Neural progenitor cell (in vitro differentiated cells): ENCODE measurements around the gene KIRREL3.
"Not testable (repeated sequence)": the region's sequence is repeated elsewhere in the genome, so short reads cannot be mapped to it uniquely, and the experiment has no call there.

Experiments
- EZH2 ChIP-seq: fragments of 200-600 bp; sonication (generic); IDR thresholded peaks from 2 replicates; pipeline ENCODE4 v1.6.1; 2017; ENCODE audit warnings: antibody characterized with exemption, mild to moderate bottlenecking, moderate library complexity
- EZH2phosphoT487 ChIP-seq: fragments of 200-600 bp; sonication (generic); IDR thresholded peaks from 2 replicates; pipeline ENCODE4 v1.6.1; 2017; ENCODE audit warnings: antibody characterized with exemption
- TF ChIP-seq, protein P1 (sequence below): fragments of 200-600 bp; sonication (generic); IDR thresholded peaks from 2 replicates; pipeline ENCODE4 v1.5.1; 2017; ENCODE audit warnings: antibody characterized with exemption, mild to moderate bottlenecking

GRCh38 chr11:126381960-126382359 lies 618.6 kb downstream of the KIRREL3 start:
- not testable (repeated sequence) for TF ChIP-seq EZH2, EZH2phosphoT487
- TF ChIP-seq, protein P1, sequence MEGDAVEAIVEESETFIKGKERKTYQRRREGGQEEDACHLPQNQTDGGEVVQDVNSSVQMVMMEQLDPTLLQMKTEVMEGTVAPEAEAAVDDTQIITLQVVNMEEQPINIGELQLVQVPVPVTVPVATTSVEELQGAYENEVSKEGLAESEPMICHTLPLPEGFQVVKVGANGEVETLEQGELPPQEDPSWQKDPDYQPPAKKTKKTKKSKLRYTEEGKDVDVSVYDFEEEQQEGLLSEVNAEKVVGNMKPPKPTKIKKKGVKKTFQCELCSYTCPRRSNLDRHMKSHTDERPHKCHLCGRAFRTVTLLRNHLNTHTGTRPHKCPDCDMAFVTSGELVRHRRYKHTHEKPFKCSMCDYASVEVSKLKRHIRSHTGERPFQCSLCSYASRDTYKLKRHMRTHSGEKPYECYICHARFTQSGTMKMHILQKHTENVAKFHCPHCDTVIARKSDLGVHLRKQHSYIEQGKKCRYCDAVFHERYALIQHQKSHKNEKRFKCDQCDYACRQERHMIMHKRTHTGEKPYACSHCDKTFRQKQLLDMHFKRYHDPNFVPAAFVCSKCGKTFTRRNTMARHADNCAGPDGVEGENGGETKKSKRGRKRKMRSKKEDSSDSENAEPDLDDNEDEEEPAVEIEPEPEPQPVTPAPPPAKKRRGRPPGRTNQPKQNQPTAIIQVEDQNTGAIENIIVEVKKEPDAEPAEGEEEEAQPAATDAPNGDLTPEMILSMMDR: not testable (repeated sequence)
